ENCODE measurements around the gene RPAP3.

The RPAP3 gene

DNA sequence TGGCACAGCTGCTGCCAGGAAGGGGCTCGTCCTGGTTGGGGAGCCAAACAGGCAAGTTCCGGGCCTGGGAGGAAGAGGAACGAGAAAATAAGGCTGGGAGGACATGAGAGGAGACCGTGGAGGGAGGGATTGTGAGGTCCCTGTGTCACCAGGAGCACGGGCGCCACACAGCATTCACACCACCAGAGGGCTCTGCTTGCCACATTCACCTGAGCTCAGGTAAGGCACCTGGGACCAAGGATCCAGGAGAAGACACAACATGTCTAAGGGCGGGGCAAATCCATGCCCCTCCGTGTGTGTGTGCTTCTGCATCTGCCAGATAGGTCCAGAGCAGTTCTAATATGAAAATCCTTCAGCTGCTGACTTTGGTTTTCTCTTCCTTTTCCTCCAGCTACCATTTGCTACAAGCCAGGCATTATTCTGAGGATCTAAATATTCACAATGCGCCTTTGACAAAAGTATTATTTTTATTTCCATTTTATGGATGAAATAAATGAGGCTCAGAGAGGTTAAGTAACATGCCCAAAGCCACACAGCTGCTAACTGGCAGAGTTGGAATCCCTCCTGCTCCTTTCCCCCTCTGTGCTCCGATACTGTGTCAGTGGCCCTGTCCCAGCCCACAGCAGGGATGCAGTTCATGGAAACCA lies 38.3 kb upstream of the RPAP3 start:
- peak; percentile 42 for FAIRE-seq

DNA sequence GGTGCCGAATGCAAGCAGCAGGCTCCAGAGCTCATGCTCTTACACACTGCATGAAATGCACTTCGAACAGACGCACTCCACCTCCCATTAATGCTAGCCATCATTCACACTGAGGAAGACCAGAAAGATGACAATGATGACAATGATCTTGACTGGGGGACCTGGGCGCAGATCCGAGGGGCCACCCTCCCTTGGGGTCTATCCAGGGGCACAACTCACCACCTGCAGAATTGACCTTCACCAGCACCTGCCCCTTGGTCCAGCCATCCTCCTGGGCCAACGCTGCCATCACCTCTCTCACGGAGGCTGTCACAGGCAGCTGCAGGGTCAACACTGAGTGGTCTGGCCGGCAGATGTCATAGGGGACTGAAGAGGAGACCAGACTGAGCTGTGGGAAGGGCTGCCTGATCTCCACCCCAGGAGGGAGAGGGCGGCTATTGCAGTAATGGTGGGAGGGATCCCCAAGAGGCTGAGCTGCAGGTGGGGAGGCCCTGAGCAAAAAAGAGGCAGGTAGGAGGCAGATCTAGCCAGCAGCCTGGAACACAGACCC lies 37.6 kb upstream of the RPAP3 start:
- no peak for FAIRE-seq
- no peak for DNase-seq (ENCODE audit: insufficient read length, low spot score)

More for the DNA sequence above, 38.3 kb upstream of the RPAP3 start:
- DNase-seq (ENCODE audit: insufficient read length, low spot score) = no peak

DNA sequence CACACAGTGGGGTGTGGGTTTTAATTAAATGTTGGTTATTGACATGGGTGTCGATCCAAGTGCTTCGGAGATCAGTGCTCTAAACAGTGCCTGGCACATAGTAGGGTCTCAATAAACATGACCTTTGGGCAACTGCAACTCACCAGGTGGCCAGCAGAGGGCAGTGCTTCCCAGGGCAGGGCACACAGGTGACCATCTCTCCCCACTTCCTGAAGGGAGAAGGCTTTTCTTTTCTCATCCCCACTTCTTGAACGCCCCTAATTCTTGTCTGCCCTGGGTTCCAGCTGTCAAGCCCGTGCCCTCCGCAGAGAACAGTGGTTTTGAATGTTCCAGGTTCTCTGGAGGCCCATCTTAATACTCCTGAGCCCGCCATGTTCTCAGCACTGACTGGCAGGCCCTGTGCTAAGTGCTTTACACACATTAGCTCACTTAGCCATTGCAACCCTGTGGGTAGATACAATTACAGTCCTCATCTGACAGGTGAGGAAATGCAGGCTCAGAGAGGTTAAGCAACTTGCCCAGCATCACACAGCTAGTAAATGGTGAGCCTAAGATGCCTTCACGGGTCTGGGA lies 36.5 kb upstream of the RPAP3 start:
- peak; percentile 94 for FAIRE-seq
- peak; percentile 53 for DNase-seq (ENCODE audit: insufficient read length, low spot score)

DNA sequence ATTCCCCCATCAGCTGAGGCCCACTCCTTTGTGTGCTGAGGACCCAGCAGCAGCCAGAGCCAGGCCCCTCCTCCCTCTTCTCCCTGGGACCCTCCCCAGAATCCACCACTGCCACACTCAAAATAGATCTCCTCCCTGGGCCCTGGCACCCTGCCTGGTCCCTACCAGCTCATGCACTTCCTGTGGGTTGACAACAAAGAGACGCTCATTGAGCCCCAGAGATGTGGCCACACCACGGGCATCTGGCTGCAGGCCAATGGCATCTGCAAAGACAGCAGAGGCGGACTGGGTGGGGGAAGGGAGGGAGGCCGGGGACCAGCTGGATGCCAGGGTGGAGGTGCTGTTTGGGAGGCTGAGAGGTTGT lies 35.5 kb upstream of the RPAP3 start:
- DNase-seq (ENCODE audit: insufficient read length, low spot score) (no peak), FAIRE-seq (no peak)

DNA sequence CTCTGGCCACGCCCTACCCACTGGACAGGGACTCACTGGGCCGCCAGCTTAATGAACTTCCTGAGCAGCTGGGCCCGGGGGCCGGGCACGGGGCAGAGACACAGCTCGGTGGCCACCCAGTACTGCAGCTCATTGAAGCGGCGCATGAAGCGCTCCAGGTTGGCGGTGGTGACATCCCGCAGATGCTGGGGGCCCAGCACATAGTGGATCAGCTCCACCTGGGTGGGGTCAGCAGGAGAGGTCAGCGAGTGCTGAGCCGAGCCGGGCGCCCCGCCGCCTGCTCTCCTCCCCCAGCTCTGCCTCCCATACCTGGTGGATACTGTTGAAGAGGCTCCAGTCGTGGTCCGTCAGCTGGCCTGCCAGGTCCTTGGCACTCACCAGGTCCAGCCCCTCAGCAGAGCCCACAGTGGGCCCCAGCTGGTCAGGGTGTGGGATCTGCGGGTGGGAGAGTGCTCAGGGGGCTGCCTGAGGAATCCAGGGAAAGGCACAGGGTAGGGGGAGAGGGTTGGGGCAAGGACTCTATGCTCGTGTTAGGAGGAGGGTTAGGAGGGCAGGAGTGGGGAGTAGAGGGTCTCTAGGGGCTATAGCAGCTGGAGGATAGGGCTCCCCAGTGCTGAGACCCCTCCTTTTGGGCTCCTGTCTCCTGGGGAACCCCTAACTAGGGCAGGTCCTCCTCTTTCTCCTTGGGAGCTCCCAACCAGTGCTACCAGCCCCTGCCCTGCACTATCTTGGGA lies 34.9 kb upstream of the RPAP3 start:
- FAIRE-seq = no peak

DNA sequence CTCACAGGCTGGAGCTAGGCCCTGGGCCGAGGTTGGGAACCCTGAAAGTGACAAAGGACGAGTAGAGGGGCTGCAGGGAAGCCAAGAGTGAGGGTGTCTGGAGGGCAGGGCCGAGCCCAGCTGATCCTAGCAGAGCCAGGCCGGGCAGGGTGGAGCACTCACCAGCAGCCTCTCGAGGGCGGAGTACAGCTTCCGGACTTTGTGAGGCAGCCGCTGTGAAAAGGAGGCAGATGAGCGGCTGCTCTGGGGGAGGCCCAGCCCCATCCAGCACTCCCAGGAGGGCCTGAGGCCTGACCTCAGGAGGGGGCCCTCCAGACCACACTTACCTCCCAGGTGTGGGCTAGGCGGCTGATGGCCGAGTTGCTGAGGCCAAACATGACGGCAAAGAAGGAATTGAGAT lies 34.1 kb upstream of the RPAP3 start:
- peak; percentile 52 for FAIRE-seq
- peak; percentile 58 for DNase-seq (ENCODE audit: insufficient read length, low spot score)

More for the DNA sequence above, 34.9 kb upstream of the RPAP3 start:
- DNase-seq (ENCODE audit: insufficient read length, low spot score) = no peak

DNA sequence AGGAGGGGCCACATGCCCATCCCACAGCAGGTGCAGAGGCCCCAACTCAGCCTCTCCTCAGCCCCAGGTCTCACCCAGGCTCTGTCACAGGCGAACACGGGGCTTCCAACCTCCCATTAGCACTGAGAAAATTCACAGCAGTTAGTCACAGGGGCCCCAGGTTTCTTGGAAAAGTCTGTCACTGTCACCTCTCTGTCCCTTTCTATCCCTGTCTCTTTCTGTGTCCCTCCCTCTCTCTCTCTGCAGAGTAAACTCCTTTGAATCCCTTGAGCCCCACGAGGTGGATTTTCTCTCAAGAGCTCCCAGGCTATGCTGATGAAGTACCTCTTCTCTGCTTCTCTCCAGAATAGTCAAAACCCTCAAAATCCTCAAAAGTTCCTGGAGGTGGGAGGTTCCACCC lies 33.5 kb upstream of the RPAP3 start:
- no peak for FAIRE-seq
- DNase-seq (ENCODE audit: insufficient read length, low spot score) = no peak

DNA sequence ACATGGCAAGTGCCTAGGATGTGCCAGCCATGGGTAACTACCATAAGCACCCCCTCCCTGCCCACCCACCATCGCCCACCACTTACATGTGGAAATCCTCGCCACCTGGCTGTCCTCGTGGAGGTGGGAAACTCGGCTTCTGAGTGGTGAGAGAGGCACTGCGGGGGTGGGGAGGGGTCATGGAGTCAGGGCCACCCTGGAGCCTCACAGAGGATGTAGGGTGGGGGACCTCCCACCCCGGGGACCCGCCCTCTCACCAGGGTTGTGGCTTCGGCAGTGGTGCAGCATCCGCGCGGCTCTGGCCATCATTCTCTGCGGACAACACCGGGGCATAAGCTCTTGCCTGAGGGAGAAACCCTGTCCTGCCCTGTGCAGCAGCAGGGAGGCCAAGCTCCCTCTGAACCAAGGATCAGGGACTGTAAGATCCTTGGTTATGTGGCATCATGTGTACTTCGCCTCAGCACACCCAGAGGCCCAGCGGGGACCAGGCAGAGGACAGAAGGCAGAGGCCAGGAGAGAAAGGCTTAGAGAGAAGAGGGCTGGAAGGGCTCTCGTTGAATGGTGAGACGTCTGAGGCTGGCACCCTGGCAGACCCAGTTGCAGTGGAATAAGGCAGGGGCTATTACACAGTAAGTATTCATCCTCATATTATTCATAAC lies 32.2 kb upstream of the RPAP3 start:
- no peak for DNase-seq (ENCODE audit: insufficient read length, low spot score)
- no peak for FAIRE-seq

DNA sequence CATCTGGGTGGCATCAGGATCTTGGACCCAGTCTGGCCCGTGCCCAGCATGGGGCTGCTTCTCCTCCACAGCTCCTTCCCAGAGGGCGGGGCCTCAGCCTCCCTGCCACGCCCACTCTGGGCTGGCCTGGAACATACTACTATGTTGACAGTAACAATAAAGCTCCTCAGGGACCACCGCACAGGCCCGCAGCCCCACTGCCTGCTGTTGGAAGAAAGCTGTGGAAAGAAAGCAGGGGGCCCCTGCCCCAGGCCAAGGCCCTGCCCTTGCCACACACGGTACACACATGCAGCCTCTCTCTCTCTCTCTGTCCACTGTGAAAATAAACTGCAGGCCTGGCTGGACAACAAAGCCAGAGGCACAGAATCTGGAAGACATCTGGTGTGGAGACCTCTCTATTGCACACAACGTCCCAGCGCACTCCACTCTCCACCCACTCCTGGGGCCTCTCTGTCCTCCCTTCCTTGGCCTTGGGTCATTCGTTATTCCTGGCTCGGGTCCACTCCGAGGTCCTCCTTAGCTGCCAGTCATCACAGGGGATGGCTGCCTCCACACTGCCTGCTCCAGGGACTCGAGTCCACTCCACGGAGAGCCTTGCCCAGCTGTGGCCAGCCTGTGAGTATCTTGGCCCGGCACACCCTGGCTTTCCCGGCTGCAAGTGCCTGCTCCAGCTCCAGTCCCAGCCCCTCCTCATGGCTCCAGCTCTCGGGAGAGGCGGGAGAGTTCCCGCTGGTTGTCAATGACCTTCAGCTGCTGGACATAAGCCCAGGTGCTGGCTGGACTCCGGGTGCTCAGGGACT lies 31.2 kb upstream of the RPAP3 start:
- no peak for DNase-seq (ENCODE audit: insufficient read length, low spot score)
- FAIRE-seq = no peak

DNA sequence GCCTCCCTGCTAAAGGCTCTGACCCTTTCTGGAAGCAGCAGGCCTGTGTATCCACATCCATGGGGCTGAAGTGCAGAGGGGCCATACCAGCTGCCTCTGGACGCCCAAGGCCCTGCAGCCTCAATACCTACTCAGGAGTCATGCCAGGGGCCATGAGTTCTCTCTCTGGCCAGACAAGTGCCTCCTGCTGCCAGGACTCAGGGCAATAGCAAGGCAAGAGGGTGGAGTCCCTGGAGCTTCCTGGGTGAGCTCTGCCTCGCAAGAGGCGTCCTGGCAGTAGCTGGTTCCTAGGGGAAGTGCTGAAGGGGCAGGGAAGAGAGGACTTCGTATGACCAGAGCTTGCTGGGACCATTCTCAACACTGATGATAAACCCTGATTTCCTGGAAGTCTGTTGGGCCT lies 30.4 kb upstream of the RPAP3 start:
- no peak for FAIRE-seq
- DNase-seq (ENCODE audit: insufficient read length, low spot score) = no peak

DNA sequence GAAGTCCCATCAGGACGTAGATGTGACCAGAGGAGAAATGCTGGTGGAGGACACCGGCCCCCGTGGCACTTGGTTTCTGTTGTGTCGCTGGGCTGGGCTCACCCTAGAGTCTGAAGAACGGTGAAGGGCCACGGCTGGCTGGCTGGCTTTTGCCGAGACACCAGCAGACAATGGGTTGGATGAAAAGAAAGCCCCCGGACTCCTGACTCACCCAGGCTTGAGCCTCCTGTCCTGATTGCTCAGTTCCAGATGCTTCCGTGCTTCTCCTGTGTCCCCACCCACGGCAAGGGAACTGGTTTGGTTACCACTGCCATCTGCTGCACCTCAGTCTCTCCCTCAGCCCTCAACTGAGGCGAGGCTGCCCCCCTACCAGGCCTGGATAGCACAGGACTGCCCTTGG lies 29.8 kb upstream of the RPAP3 start:
- DNase-seq (ENCODE audit: insufficient read length, low spot score) = no peak
- FAIRE-seq = no peak

DNA sequence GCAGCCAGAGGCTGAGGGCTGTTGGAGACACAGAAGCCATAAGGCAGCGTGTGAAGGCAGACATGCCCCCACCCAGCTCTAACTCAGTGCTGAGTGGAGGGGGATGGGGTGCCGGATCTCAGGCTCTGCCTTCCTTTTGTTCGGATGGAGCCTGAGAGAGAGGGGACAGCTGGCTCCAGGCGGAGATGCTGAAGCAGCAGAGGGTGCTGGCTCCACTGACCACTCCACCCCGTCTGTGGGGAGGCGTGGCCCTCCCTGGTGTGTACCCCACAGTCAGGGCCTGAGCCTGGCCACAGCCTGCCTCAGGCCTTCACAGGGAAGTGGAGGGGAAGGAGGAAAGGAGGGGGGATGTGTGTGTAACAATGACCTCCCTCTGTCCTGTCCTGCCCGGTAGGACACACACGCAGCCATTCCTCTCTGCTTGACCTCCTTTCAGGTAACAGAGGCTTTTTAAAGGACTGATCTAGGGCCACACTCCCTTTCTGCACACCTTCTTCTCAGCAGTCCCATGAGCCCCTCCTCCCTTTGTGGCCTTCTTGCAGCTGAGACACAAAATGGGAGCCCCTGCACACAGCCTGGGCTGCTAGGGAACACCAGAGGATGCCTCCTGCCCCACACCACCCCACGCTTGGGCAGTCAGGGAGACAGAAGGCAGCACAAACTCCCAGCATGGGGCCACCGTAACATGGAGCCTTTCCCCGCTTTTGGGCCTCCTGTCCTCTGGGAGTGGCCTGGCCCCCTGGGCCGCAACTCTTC lies 29.1 kb upstream of the RPAP3 start:
- DNase-seq (ENCODE audit: insufficient read length, low spot score) = no peak
- no peak for FAIRE-seq

DNA sequence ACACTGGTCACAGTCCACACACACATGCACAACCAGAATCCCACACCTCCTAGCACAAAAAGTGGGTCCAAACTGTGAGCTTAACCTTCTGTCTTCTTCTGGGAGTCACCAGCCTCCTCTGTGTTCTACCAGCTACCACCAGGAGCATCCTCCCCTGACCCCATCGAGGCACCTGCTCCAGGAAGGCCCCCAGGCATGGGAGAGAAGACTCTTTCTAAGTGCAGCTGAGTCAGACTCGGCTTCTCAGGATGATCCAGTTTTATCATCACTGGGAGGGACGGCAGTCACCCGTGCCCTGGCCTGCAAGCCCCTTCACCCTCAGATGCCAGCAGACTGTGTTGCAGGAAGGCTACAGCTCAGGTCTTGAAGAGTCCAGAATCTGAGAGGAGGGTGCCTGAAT lies 27.3 kb upstream of the RPAP3 start:
- FAIRE-seq (no peak), DNase-seq (ENCODE audit: insufficient read length, low spot score) (no peak)

DNA sequence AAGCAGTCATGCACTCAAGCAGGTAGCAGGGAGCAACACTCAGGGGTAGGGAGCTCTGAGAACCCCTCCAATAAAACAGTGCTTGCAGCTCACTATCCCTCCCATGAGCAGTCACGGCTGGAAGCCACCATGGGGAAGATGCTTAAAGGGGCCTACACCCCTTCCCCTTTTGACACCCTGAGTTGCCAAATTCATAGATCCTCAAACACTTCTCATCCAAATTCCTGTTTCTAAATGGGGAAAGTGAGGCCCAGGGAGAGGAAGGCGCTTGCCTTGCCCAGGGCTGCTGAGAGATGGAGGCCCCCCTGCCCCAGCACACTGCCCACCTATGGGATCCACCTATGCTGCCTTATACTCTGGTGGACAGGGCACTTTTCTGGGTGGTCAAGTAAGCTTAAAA lies 26.7 kb upstream of the RPAP3 start:
- DNase-seq (ENCODE audit: insufficient read length, low spot score) (no peak), FAIRE-seq (no peak)

DNA sequence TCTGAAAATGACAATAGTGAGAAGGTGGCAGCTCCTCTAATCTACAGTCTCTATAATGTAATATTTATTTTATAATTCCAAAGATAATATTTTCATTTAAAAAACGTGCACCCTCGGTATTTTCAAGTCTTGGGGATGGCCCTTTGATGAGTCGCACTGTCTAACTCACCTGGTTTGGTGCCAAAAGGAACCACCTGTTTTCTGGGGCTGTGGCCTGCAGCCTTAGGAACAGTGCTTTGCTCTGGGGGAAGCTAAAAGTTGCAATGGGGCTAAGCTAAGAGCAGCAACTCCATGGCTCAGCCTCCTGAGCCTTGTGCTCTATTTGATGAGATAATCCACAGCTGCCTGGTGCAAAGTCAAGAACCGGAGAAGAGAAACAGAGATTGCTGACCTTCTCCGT lies 25.9 kb upstream of the RPAP3 start:
- FAIRE-seq = no peak
- no peak for DNase-seq (ENCODE audit: insufficient read length, low spot score)

DNA sequence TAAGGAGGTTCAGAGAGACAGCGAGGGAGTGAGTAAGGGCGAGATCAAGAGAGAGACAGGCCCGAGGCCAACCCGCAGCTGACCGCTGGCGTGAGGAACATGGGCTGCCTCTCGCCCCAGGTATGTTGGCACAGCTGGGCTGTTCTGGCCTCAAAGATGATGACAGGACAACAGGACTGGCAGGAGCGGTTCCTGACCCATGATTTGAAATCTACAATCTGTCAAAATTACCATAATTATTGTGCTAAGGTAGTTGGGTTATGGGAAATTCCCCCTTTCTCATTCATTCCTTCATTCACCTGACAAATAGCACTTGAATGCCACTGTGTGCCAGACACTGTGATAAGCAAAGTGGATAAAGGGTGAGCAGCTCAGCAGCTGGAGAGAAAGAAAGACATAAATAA lies 24.5 kb upstream of the RPAP3 start:
- FAIRE-seq (no peak), DNase-seq (ENCODE audit: insufficient read length, low spot score) (no peak)

DNA sequence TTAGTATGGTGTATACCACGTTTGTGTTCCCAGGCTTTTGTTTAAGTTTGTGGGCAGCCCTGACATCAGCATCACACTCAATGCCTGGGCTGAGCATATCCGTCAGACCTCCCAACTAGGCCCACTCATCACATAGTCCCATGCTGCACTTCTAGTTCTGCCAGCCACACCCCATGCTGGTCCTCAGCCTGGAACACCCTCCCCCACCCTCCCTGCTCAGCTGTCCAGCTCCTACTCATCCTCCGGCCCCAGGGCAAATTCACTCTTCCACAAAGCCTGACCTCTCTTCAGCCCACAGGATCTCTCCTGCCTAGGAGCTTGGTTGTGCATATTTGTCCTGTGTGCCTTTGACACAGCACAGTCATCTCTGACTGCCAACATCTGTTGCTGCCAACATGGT lies 23.4 kb upstream of the RPAP3 start:
- FAIRE-seq (no peak), DNase-seq (ENCODE audit: insufficient read length, low spot score) (no peak)

DNA sequence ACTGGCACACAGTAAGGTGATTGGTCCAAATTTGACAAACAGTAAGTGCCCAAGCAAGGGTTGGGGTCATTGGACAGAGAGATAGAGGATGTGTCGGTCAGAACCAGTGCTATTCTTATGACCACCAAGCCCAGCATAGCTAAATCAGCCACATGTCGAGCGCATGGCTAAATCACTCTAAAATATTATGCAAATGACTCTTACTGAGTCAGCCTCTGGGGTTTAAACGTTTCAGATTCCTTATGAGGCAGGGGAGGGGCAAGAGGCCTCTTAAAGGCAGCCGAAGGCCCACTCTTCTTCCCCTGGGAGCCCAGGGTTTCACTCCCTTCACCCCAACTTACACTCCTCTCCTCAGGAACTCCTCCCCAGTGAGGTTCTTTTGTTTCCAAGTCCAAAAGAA lies 20.1 kb upstream of the RPAP3 start:
- peak; percentile 75 for FAIRE-seq
- DNase-seq (ENCODE audit: insufficient read length, low spot score) = peak; percentile 54

DNA sequence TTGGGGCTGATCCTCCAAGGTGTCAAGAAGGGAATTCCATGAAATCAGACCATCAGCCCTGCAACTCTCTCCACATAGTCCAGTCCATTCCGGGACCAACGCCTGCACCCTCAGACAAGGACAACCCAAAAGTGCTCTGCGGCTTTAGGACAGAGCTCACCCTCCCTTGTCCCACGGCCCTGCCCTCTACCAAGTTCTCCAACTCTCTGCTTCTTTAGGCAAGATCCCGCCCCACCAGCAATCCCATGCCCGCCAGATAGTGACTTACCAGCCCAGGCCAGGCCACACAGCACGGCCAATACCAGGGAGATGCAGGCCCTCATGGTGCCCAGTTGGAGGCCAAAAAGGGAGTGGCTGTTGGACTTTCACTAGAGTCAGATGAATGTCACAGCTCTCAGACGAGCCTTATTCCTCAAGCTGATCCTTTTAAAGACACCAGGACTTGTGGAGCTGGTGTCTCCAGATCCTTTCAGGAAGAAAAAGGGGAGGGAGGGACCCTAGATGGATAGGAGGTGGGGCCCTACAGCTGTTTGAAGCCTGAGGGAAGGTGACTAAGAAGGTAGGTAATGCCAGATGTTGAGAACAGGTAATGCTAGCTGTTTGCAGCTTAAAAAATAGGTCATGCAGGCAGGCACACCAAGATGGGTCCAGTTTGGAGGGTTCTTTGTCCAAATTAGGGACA lies 19.4 kb upstream of the RPAP3 start, which contains the start of gene ENDOU:
Gene ENDOU, minus strand, starts transcription at position 400 of the 682 bp plus-strand sequence. Its CDS starts 77 bp downstream, at position 323.
- FAIRE-seq (no peak), DNase-seq (ENCODE audit: insufficient read length, low spot score) (no peak)

All from GM19239 (cell line).